ENCODE measurements around the gene ZNF367.

The ZNF367 gene

DNA sequence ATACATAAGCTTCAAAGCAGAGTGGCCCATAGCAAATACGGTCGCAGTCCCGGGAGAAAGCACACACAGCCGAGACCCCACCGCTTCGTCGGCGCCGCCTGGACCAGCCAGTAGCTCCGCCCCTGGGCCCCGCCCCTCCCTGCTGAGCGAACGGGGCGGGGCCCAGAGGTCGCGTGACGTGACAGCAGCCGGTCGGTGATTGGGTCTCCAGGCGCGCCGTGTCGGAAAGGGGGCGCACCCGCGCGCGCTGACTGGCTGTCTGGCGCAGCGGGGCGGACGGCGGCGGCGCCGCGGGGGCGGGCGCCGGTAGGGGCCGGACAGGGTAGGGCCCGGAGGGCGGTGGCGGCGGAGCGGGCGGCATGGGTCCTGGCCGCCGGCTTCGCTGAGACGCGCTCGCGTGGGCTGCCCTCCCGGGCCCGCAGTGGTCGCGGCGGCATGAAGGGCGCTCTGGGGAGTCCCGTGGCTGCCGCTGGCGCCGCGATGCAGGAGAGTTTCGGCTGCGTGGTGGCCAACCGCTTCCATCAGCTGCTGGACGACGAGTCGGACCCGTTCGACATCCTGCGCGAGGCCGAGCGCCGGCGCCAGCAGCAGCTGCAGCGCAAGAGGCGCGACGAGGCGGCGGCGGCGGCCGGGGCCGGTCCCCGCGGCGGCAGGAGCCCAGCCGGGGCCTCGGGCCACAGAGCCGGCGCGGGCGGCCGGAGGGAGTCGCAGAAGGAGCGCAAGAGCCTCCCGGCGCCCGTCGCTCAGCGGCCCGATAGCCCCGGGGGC is 31.9 kb upstream of the ZNF367 start, which contains the start of gene HABP4:
Gene HABP4 (plus strand): TSS at position 325 of the 768 bp plus-strand sequence. CDS start 111 bp downstream, at position 436.
- Histone ChIP-seq H4K12ac (ENCODE audit: low read depth, low read length) (peak within 1 kb of the TSS; percentile 58), H2AK5ac (ENCODE audit: low read length) (no peak within 1 kb of the TSS)
- no CpG with 5 or more reads among the region's 108 CpGs for WGBS (ENCODE audit: extremely low coverage, insufficient coverage, insufficient read length)

DNA sequence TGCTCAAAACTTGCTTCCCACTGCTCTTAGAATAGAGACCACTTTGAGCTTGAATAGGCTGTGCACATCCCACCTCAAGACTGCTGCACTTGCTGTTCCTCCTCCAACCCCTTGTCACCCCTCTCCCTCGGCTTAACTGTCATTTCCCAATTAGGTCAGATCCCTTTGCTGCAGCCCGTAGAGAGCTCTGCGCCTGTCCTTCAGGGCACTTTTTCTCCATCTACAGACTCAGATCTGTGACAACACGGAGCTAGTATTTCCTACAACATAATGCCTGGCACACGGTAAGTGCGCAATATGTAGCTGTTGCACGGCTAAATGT is 31.3 kb upstream of the ZNF367 start:
- peaks cover 3% of the 10 kb centered on the region for H3K9me3 ChIP-seq (ENCODE audit: insufficient read depth, low read depth, low read length)
- peaks cover 7% of the 10 kb centered on the region for H3K79me2 ChIP-seq (ENCODE audit: control insufficient read depth, insufficient read depth, low read length, poor library complexity)
- no peak for DNase-seq
- H3K4me2 ChIP-seq (ENCODE audit: low read length): peak overlapping the region; percentile 85
- peak overlapping the region; percentile 57 for H3K4me3 ChIP-seq (ENCODE audit: low read depth, low read length)
- no peak overlapping the region for H4K12ac ChIP-seq (ENCODE audit: low read depth, low read length)
- H2BK12ac ChIP-seq (ENCODE audit: low read length): no peak overlapping the region
- no CpG with 5 or more reads among the region's 7 CpGs for WGBS (ENCODE audit: extremely low coverage, insufficient coverage, insufficient read length)
- no peak overlapping the region for H3K14ac ChIP-seq (ENCODE audit: low read length)
- H3K27ac ChIP-seq (ENCODE audit: low read depth, low read length): no peak overlapping the region
- H4K8ac ChIP-seq (ENCODE audit: low read depth, low read length): peak overlapping the region; percentile 10
- no peak overlapping the region for H4K91ac ChIP-seq (ENCODE audit: low read depth, low read length)
- no peak overlapping the region for H3K9ac ChIP-seq (ENCODE audit: low read length)
- H2AK5ac ChIP-seq (ENCODE audit: low read length): no peak overlapping the region
- peak overlapping the region; percentile 38 for H2AFZ ChIP-seq (ENCODE audit: insufficient read depth, low read length, poor library complexity)
- no peaks in the 10 kb centered on the region for H3K36me3 ChIP-seq (ENCODE audit: control insufficient read depth in 1 of 2, insufficient read depth in 2 of 2, low read length in 2 of 2)
- H2BK5ac ChIP-seq (ENCODE audit: low read depth, low read length, poor library complexity): no peak overlapping the region
- H3K4me1 ChIP-seq (ENCODE audit: control insufficient read depth in 1 of 2, insufficient read depth in 2 of 2, low read length in 2 of 2): peaks cover 0 to 6% of the 10 kb centered on the region in 2 experiments
- peaks cover 10% of the 10 kb centered on the region for H3K79me1 ChIP-seq (ENCODE audit: low read length)
- no peak overlapping the region for H3K4ac ChIP-seq (ENCODE audit: low read depth, low read length)
- no peak overlapping the region for H3K23ac ChIP-seq (ENCODE audit: low read length)
- H3K27me3 ChIP-seq (ENCODE audit: insufficient read depth, low read length): no peaks in the 10 kb centered on the region
- H3K18ac ChIP-seq (ENCODE audit: low read length): no peak overlapping the region
- no peak overlapping the region for H2BK120ac ChIP-seq (ENCODE audit: insufficient read depth, low read length, poor library complexity)

More for the DNA sequence above, 31.9 kb upstream of the ZNF367 start, which contains the start of gene HABP4:
- H3K4me1 ChIP-seq (ENCODE audit: control insufficient read depth in 1 of 2, insufficient read depth in 2 of 2, low read length in 2 of 2): peaks cover 0 to 6% of the 10 kb centered on the region in 2 experiments
- peak within 1 kb of the TSS; percentile 27 for H2BK12ac ChIP-seq (ENCODE audit: low read length)
- H3K4ac ChIP-seq (ENCODE audit: low read depth, low read length): peak within 1 kb of the TSS; percentile 60
- peaks cover 10% of the 10 kb centered on the region for H3K79me1 ChIP-seq (ENCODE audit: low read length)
- peak within 1 kb of the TSS; percentile 86 for H3K18ac ChIP-seq (ENCODE audit: low read length)
- peak within 1 kb of the TSS; percentile 82 for H2AFZ ChIP-seq (ENCODE audit: insufficient read depth, low read length, poor library complexity)
- no peaks in the 10 kb centered on the region for H3K36me3 ChIP-seq (ENCODE audit: control insufficient read depth in 1 of 2, insufficient read depth in 2 of 2, low read length in 2 of 2)
- peaks cover 3% of the 10 kb centered on the region for H3K9me3 ChIP-seq (ENCODE audit: insufficient read depth, low read depth, low read length)
- H3K79me2 ChIP-seq (ENCODE audit: control insufficient read depth, insufficient read depth, low read length, poor library complexity): peaks cover 7% of the 10 kb centered on the region
- H3K4me3 ChIP-seq (ENCODE audit: low read depth, low read length): peak within 1 kb of the TSS; percentile 92
- DNase-seq: peak; percentile 97
- no peak within 1 kb of the TSS for H3K23ac ChIP-seq (ENCODE audit: low read length)
- peak within 1 kb of the TSS; percentile 47 for H2BK120ac ChIP-seq (ENCODE audit: insufficient read depth, low read length, poor library complexity)
- peak within 1 kb of the TSS; percentile 85 for H3K4me2 ChIP-seq (ENCODE audit: low read length)
- H2BK5ac ChIP-seq (ENCODE audit: low read depth, low read length, poor library complexity): peak within 1 kb of the TSS; percentile 78
- H4K91ac ChIP-seq (ENCODE audit: low read depth, low read length): peak within 1 kb of the TSS; percentile 77
- peak within 1 kb of the TSS; percentile 81 for H3K9ac ChIP-seq (ENCODE audit: low read length)
- H3K27ac ChIP-seq (ENCODE audit: low read depth, low read length): peak within 1 kb of the TSS; percentile 76
- H3K14ac ChIP-seq (ENCODE audit: low read length): peak within 1 kb of the TSS; percentile 80
- H3K27me3 ChIP-seq (ENCODE audit: insufficient read depth, low read length): no peaks in the 10 kb centered on the region
- peak within 1 kb of the TSS; percentile 50 for H4K8ac ChIP-seq (ENCODE audit: low read depth, low read length)

DNA sequence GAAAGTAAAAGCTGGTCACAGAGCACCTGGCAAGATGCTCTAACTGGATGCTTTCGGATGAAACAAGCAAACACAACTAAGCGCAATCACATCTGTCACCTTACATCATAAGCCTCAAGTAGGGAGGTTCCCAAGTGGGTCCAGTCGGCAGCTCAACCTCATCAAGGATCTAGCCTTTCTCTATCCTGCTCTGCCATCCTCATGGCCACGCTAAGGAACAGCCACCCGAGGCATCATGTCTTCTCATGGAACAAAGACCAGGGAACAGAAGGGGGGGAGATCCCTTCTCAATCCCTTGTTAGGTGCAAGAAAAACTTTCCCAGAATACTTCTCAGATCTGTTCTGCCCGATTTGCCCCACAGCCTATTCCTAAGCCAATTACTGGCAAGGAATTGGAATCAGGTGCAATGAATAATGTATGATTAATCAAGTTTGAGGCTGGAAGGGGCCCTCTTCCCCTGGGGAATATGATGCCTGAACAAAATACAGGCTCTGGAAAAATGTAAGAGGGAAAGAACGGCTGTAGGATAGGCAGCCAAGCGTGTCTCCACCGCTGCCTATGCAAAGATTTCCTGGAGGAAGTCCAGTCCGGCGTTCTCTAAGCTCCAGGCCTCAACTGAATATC is 30.5 kb upstream of the ZNF367 start:
- Histone ChIP-seq H3K4ac (ENCODE audit: low read depth, low read length) (no peak overlapping the region), H3K79me2 (ENCODE audit: control insufficient read depth, insufficient read depth, low read length, poor library complexity) (peaks cover 7% of the 10 kb centered on the region), H4K91ac (ENCODE audit: low read depth, low read length) (no peak overlapping the region), H3K27ac (ENCODE audit: low read depth, low read length) (no peak overlapping the region), H3K23ac (ENCODE audit: low read length) (no peak overlapping the region), H2AFZ (ENCODE audit: insufficient read depth, low read length, poor library complexity) (no peak overlapping the region), H3K14ac (ENCODE audit: low read length) (no peak overlapping the region), H2BK12ac (ENCODE audit: low read length) (no peak overlapping the region), H3K9ac (ENCODE audit: low read length) (no peak overlapping the region), H4K12ac (ENCODE audit: low read depth, low read length) (no peak overlapping the region), H3K4me2 (ENCODE audit: low read length) (no peak overlapping the region), H3K36me3 (ENCODE audit: control insufficient read depth in 1 of 2, insufficient read depth in 2 of 2, low read length in 2 of 2) (no peaks in the 10 kb centered on the region), H2AK5ac (ENCODE audit: low read length) (no peak overlapping the region), H3K18ac (ENCODE audit: low read length) (no peak overlapping the region), H3K4me3 (ENCODE audit: low read depth, low read length) (no peak overlapping the region), H3K79me1 (ENCODE audit: low read length) (peaks cover 10% of the 10 kb centered on the region), H3K27me3 (ENCODE audit: insufficient read depth, low read length) (no peaks in the 10 kb centered on the region), H4K8ac (ENCODE audit: low read depth, low read length) (no peak overlapping the region), H3K9me3 (ENCODE audit: insufficient read depth, low read depth, low read length) (peaks cover 3% of the 10 kb centered on the region), H3K4me1 (ENCODE audit: control insufficient read depth in 1 of 2, insufficient read depth in 2 of 2, low read length in 2 of 2) (peaks cover 0 to 6% of the 10 kb centered on the region in 2 experiments), H2BK5ac (ENCODE audit: low read depth, low read length, poor library complexity) (no peak overlapping the region), H2BK120ac (ENCODE audit: insufficient read depth, low read length, poor library complexity) (no peak overlapping the region)
- no CpG with 5 or more reads among the region's 11 CpGs for WGBS (ENCODE audit: extremely low coverage, insufficient coverage, insufficient read length)
- DNase-seq: no peak

DNA sequence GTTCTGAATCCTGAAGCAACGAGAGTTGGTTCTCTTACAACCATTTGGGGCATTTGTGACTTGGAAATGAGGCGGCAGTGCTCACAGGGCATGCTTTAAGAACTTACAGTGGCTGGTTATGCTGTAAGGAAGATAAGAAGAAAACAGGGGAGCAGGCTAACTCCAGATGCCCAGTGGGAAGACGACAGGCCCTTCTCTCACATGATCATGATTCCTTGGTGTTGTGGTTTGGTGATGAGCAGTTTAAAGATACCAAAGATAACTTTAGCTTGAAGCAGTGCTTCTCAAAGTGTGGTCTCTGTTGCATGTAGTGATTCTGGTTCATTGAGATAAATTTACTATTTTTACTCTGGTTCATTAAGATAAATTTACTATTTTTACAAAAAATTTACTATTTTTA is 29.2 kb upstream of the ZNF367 start:
- no peak overlapping the region for H2AFZ ChIP-seq (ENCODE audit: insufficient read depth, low read length, poor library complexity)
- H4K8ac ChIP-seq (ENCODE audit: low read depth, low read length): no peak overlapping the region
- H3K79me1 ChIP-seq (ENCODE audit: low read length): peaks cover 10% of the 10 kb centered on the region
- H3K4me1 ChIP-seq (ENCODE audit: control insufficient read depth in 1 of 2, insufficient read depth in 2 of 2, low read length in 2 of 2): peaks cover 0 to 6% of the 10 kb centered on the region in 2 experiments
- no peak overlapping the region for H2BK120ac ChIP-seq (ENCODE audit: insufficient read depth, low read length, poor library complexity)
- no peak overlapping the region for H4K12ac ChIP-seq (ENCODE audit: low read depth, low read length)
- H4K91ac ChIP-seq (ENCODE audit: low read depth, low read length): no peak overlapping the region
- no peak overlapping the region for H3K14ac ChIP-seq (ENCODE audit: low read length)
- no peak overlapping the region for H3K4me3 ChIP-seq (ENCODE audit: low read depth, low read length)
- H3K27ac ChIP-seq (ENCODE audit: low read depth, low read length): no peak overlapping the region
- no peak overlapping the region for H3K18ac ChIP-seq (ENCODE audit: low read length)
- no peak overlapping the region for H3K4me2 ChIP-seq (ENCODE audit: low read length)
- no peaks in the 10 kb centered on the region for H3K27me3 ChIP-seq (ENCODE audit: insufficient read depth, low read length)
- no peak overlapping the region for H3K4ac ChIP-seq (ENCODE audit: low read depth, low read length)
- H3K23ac ChIP-seq (ENCODE audit: low read length): no peak overlapping the region
- peaks cover 3% of the 10 kb centered on the region for H3K9me3 ChIP-seq (ENCODE audit: insufficient read depth, low read depth, low read length)
- no peak overlapping the region for H3K9ac ChIP-seq (ENCODE audit: low read length)
- H2BK12ac ChIP-seq (ENCODE audit: low read length): no peak overlapping the region
- DNase-seq: no peak
- H3K79me2 ChIP-seq (ENCODE audit: control insufficient read depth, insufficient read depth, low read length, poor library complexity): peaks cover 7% of the 10 kb centered on the region
- no peaks in the 10 kb centered on the region for H3K36me3 ChIP-seq (ENCODE audit: control insufficient read depth in 1 of 2, insufficient read depth in 2 of 2, low read length in 2 of 2)
- H2AK5ac ChIP-seq (ENCODE audit: low read length): no peak overlapping the region
- H2BK5ac ChIP-seq (ENCODE audit: low read depth, low read length, poor library complexity): no peak overlapping the region
- no CpG with 5 or more reads among the region's 3 CpGs for WGBS (ENCODE audit: extremely low coverage, insufficient coverage, insufficient read length)
